HEK293 (cell line): ENCODE measurements around the gene DDIT3.

Experiments
- CTCF ChIP-seq: fragments of 450-650 bp; formaldehyde crosslinking; IDR thresholded peaks from 2 replicates; pipeline ENCODE4 v1.5.1; 2016; ENCODE audit warnings: missing biosample characterization, missing genetic modification characterization
- REST ChIP-seq: fragments of 450-650 bp; formaldehyde crosslinking; IDR thresholded peaks from 2 replicates; pipeline ENCODE4 v1.5.1; 2016; ENCODE audit warnings: missing biosample characterization, missing genetic modification characterization
- SP2 ChIP-seq: fragments of 450-650 bp; formaldehyde crosslinking; IDR thresholded peaks from 2 replicates; pipeline ENCODE4 v1.5.1; 2016; ENCODE audit warnings: missing biosample characterization, missing genetic modification characterization
- ZBTB20 ChIP-seq: fragments of 450-650 bp; formaldehyde crosslinking; IDR thresholded peaks from 2 replicates; pipeline ENCODE4 v1.5.1; 2016; ENCODE audit warnings: missing biosample characterization, missing genetic modification characterization
- ZNF121 ChIP-seq: fragments of 450-650 bp; formaldehyde crosslinking; IDR thresholded peaks from 2 replicates; pipeline ENCODE4 v1.5.1; 2016; ENCODE audit warnings: missing biosample characterization, missing genetic modification characterization
- ZNF146 ChIP-seq: fragments of 450-650 bp; formaldehyde crosslinking; IDR thresholded peaks from 2 replicates; pipeline ENCODE4 v1.5.1; 2016; ENCODE audit warnings: missing biosample characterization, missing genetic modification characterization
- ZNF423 ChIP-seq: fragments of 450-650 bp; formaldehyde crosslinking; IDR thresholded peaks from 2 replicates; pipeline ENCODE4 v1.5.1; 2016; ENCODE audit warnings: missing biosample characterization, missing genetic modification characterization
- ZNF585B ChIP-seq: fragments of 450-650 bp; formaldehyde crosslinking; IDR thresholded peaks from 2 replicates; pipeline ENCODE4 v1.5.1; 2016; ENCODE audit warnings: missing biosample characterization, missing genetic modification characterization
- ZNF707 ChIP-seq: fragments of 450-650 bp; formaldehyde crosslinking; IDR thresholded peaks from 2 replicates; pipeline ENCODE4 v1.5.1; 2016; ENCODE audit warnings: missing biosample characterization, missing genetic modification characterization

- TF ChIP-seq REST (tag by site-specific recombination) (no peak), ZNF707 (no peak), ZNF585B (tag by site-specific recombination) (no peak), SP2 (tag by site-specific recombination) (no peak), ZBTB20 (tag by site-specific recombination) (peak; percentile 76; the same call in 1 of the 2 replicates), ZNF121 (tag by site-specific recombination) (no peak), ZNF146 (tag by site-specific recombination) (no peak), CTCF (tag by site-specific recombination) (no peak), ZNF423 (tag by site-specific recombination) (no peak)
Measured at GRCh38 chr12:57547288-57548012, 27.1 kb upstream of the DDIT3 start.
